Left cardiac atrium (tissue), 4 donors: ENCODE results near the gene TEPSIN. TPM values are rescaled to one million over a fixed set of nuclear protein-coding genes. Genes with fewer than 3 reads are reported as not detected.

Experiments used
- ATAC-seq, 2 donors: fragments of 200-7000 bp; cut with Tn5 transposase; one replicate each; pipeline ENCODE4 v1.9.1; 2020; ENCODE audit warnings: mild to moderate bottlenecking in 2 of 2, moderate library complexity in 2 of 2
- DNase-seq: peaks from one replicate; pipeline ENCODE4 v3.0.0-alpha.2; 2020
- intact Hi-C, 2 donors: fragments of 100-400 bp; cut with DNase I; formaldehyde crosslinking; loops; one replicate each; pipeline versions ENCODE4 v1.14.1 to v1.15.1; 2022 to 2023
- total RNA-seq, 2 donors: library from RNA; stranded (reverse); fragmentation: NEBNext Ultra II Directional; extraction: Animal tissue kit (Norgen Biotek cat#: 25700); gene quantifications; one replicate each; pipeline ENCODE4 v1.2.1, GENCODE V29; 2021
- donor health status: DM: no; HTN: yes; CAD: no.
- donor health status: DM: no; HTN: yes; CAD: no; lungs with severe emphysema.
- donor health status: DM: yes; HTN: yes; CAD: no.
- donor health status: Dilated cardiomyopathy.

The TEPSIN gene
- total RNA-seq, 2 donors from 2014 or later: 12.7 to 14.0 TPM

DNA sequence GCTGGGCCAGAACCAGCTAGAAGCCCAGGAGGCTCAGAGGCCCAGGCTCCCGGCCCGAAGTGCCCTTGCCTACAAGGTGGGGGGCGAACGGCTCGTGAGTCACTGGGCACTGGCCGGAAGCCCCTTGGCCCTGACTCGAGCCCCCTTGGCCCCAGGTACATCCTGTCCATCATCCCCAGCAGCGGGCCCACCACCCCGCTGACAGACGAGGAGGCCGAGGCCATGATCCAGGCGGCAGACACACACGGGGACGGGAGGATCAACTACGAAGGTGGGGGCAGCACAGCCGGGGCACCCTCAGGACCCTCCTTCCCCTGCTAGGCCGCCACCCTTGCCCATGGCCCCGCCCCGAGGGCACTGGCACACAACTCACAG, 57.1 kb downstream of the TEPSIN start:
- no peak for DNase-seq
- intact Hi-C loops: no loop called here
- no peak for ATAC-seq

DNA sequence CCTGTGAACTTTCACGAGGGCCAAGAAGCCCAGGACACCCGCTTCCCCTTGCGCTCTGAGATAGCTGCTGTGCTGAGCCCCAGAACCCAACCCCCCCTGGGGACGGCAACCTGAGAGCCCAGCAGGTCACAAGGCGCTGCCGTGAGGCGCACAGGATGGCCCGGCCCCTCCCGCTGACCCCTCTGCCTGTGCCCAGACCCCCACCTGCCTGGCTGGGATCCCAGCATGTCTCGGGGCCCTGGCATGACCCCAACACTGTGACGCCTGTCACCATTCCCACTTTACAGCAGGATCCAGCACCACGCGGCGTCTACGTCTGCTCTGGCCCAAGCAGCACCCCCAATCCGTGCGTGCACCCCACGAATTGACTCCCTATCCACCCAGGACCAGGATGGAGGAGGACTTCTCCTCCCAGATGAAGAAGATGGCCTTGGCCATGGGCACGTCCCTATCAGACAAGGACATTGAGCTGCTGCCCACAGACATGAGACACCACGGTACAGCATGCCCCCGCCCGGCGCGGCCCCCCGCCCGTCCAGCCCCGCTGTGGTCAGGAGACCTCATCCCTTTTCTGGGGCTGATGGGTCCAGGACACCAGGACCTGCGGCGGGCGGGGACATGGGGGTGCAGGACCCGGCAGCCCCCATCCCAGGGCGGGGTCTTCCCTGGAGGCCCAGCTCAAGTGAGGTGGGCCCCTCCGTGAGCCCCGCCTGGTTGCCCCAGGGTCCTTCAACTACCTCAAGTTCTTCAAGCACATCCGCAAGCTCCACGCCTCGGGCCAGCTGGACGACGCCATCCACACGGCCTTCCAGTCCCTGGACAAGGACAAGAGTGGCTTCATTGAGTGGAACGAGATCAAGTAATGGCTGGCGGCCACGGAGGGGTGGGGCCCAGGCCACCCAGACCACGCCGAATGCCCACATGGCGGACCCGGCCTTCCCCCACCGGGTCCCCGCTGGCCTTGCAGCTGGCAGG, 57.7 kb downstream of the TEPSIN start:
- DNase-seq (no peak), ATAC-seq (no peak)
- intact Hi-C loops: no loop called here

- DNase-seq: no peak
- no peak for ATAC-seq
Measured at GRCh38 chr17:81179861-81180260, 59.0 kb downstream of the TEPSIN start.

GRCh38 chr17:81179220-81179619, 59.6 kb downstream of the TEPSIN start:
- intact Hi-C loops: no loop called here
- no peak for DNase-seq
- no peak for ATAC-seq

More at GRCh38 chr17:81179861-81180260, 59.0 kb downstream of the TEPSIN start:
- intact Hi-C loops: no loop called here

Other genes with a start within 250 kb of the TEPSIN start
- 10 to 100 TPM; 17.4 to 19.1 TPM for gene CHMP6, start 247.2 kb downstream of the TEPSIN start, total RNA-seq
- gene BAIAP2, start 203.9 kb downstream of the TEPSIN start, total RNA-seq: 10 to 100 TPM; 32.8 to 38.0 TPM
- gene PVALEF, start 73.5 kb downstream of the TEPSIN start, total RNA-seq: not detected
- 10 to 100 TPM in 1 of 2 donors, 1 to 10 TPM in 1; 8.3 to 12.7 TPM for gene AATK, start 72.8 kb downstream of the TEPSIN start, total RNA-seq
- gene CEP131, start 16.1 kb downstream of the TEPSIN start, total RNA-seq: 1 to 10 TPM; 4.9 to 5.7 TPM
- 10 to 100 TPM; 60.2 to 66.5 TPM for gene NDUFAF8, start 263 bp upstream of the TEPSIN start, total RNA-seq
- 10 to 100 TPM; 46.4 to 54.0 TPM for gene SLC38A10, start 56.3 kb upstream of the TEPSIN start, total RNA-seq
- gene BAHCC1, start 156.4 kb upstream of the TEPSIN start, total RNA-seq: 1 to 10 TPM; 8.3 to 9.9 TPM